ENCODE measurements around the gene SLC22A17. TPM values are rescaled to one million over a fixed set of nuclear protein-coding genes. Genes with fewer than 3 reads are reported as not detected.

Gene SLC22A17
- total RNA-seq, 1 donor from 2014 or later: 29.3 TPM

- Histone ChIP-seq H3K27ac (ENCODE audit: low read depth, low read length) (no peak overlapping the region), H3K4me2 (ENCODE audit: low read length) (no peak overlapping the region), H3K27me3 (ENCODE audit: insufficient read depth, low read length) (peaks cover 2% of the 10 kb centered on the region), H3K79me2 (ENCODE audit: insufficient read depth, low read length) (no peaks in the 10 kb centered on the region), H3K36me3 (ENCODE audit: insufficient read depth, low read length) (no peaks in the 10 kb centered on the region), H4K20me1 (ENCODE audit: insufficient read depth, low read length) (no peaks in the 10 kb centered on the region), H3K9ac (ENCODE audit: low read length) (no peak overlapping the region), H3K4me3 (ENCODE audit: insufficient read depth, low read depth, low read length) (no peak overlapping the region), H3K4me1 (ENCODE audit: insufficient read depth, low read length) (no peaks in the 10 kb centered on the region), H2AFZ (ENCODE audit: low read depth, low read length) (no peak overlapping the region), H3K9me3 (ENCODE audit: insufficient read depth, low read depth, low read length) (no peaks in the 10 kb centered on the region)
- TF ChIP-seq CTCF (IDR thresholded peaks at IDR 0.05; ENCODE audit: insufficient read depth, low read depth, low read length): no peak
- Mint-ChIP-seq H3K36me3 (ENCODE audit: low read depth, unreplicated experiment) (peaks cover 3% of the 10 kb centered on the region), H3K9me3 (ENCODE audit: unreplicated experiment) (peaks cover 2% of the 10 kb centered on the region), H3K27ac (ENCODE audit: unreplicated experiment) (no peak overlapping the region), H3K4me3 (ENCODE audit: unreplicated experiment) (no peak overlapping the region), H3K27me3 (ENCODE audit: low read depth, unreplicated experiment) (peaks cover 58% of the 10 kb centered on the region), H3K4me1 (ENCODE audit: low read depth, unreplicated experiment) (peaks cover 3% of the 10 kb centered on the region)
- DNase-seq (ENCODE audit: low read depth) (no peak), FAIRE-seq (no peak)
These were observed 32.6 kb upstream of the SLC22A17 start for GRCh38 chr14:23385244-23385641.

GRCh38 chr14:23384364-23385080 is 31.8 kb upstream of the SLC22A17 start:
- peaks cover 3% of the 10 kb centered on the region for H3K36me3 Mint-ChIP-seq (ENCODE audit: low read depth, unreplicated experiment)
- no peak overlapping the region for H3K4me3 Mint-ChIP-seq (ENCODE audit: unreplicated experiment)
- Histone ChIP-seq H3K27me3 (ENCODE audit: insufficient read depth, low read length) (peaks cover 2% of the 10 kb centered on the region), H3K36me3 (ENCODE audit: insufficient read depth, low read length) (no peaks in the 10 kb centered on the region), H3K9ac (ENCODE audit: low read length) (no peak overlapping the region), H3K79me2 (ENCODE audit: insufficient read depth, low read length) (no peaks in the 10 kb centered on the region), H3K4me1 (ENCODE audit: insufficient read depth, low read length) (no peaks in the 10 kb centered on the region), H3K4me3 (ENCODE audit: insufficient read depth, low read depth, low read length) (no peak overlapping the region), H3K4me2 (ENCODE audit: low read length) (no peak overlapping the region), H3K9me3 (ENCODE audit: insufficient read depth, low read depth, low read length) (no peaks in the 10 kb centered on the region), H4K20me1 (ENCODE audit: insufficient read depth, low read length) (no peaks in the 10 kb centered on the region), H2AFZ (ENCODE audit: low read depth, low read length) (no peak overlapping the region), H3K27ac (ENCODE audit: low read depth, low read length) (no peak overlapping the region)
- FAIRE-seq: no peak
- TF ChIP-seq CTCF (IDR thresholded peaks at IDR 0.05; ENCODE audit: insufficient read depth, low read depth, low read length) (no peak), EZH2 (IDR thresholded peaks at IDR 0.05; ENCODE audit: insufficient read depth, low read length) (no peak)
- peaks cover 60% of the 10 kb centered on the region for H3K27me3 Mint-ChIP-seq (ENCODE audit: low read depth, unreplicated experiment)
- peaks cover 3% of the 10 kb centered on the region for H3K4me1 Mint-ChIP-seq (ENCODE audit: low read depth, unreplicated experiment)
- DNase-seq (ENCODE audit: low read depth): no peak
- H3K9me3 Mint-ChIP-seq (ENCODE audit: unreplicated experiment): peaks cover 1% of the 10 kb centered on the region
- H3K27ac Mint-ChIP-seq (ENCODE audit: unreplicated experiment): no peak overlapping the region

- no peak overlapping the region for H3K9ac ChIP-seq (ENCODE audit: low read length)
- H3K4me2 ChIP-seq (ENCODE audit: low read length): no peak overlapping the region
- peaks cover 2% of the 10 kb centered on the region for H3K27me3 ChIP-seq (ENCODE audit: insufficient read depth, low read length)
- DNase-seq (ENCODE audit: low read depth): no peak
- H3K4me3 ChIP-seq (ENCODE audit: insufficient read depth, low read depth, low read length): no peak overlapping the region
- H3K4me3 Mint-ChIP-seq (ENCODE audit: unreplicated experiment): no peak overlapping the region
- peaks cover 60% of the 10 kb centered on the region for H3K27me3 Mint-ChIP-seq (ENCODE audit: low read depth, unreplicated experiment)
- no peak overlapping the region for H3K27ac Mint-ChIP-seq (ENCODE audit: unreplicated experiment)
- FAIRE-seq: no peak
- no peak overlapping the region for H3K27ac ChIP-seq (ENCODE audit: low read depth, low read length)
- no peaks in the 10 kb centered on the region for H3K36me3 ChIP-seq (ENCODE audit: insufficient read depth, low read length)
- H4K20me1 ChIP-seq (ENCODE audit: insufficient read depth, low read length): no peaks in the 10 kb centered on the region
- no peak for TF ChIP-seq EZH2 (IDR thresholded peaks at IDR 0.05; ENCODE audit: insufficient read depth, low read length)
- TF ChIP-seq CTCF (IDR thresholded peaks at IDR 0.05; ENCODE audit: insufficient read depth, low read depth, low read length): no peak
- H3K79me2 ChIP-seq (ENCODE audit: insufficient read depth, low read length): no peaks in the 10 kb centered on the region
- no peaks in the 10 kb centered on the region for H3K4me1 ChIP-seq (ENCODE audit: insufficient read depth, low read length)
- H2AFZ ChIP-seq (ENCODE audit: low read depth, low read length): no peak overlapping the region
- H3K9me3 Mint-ChIP-seq (ENCODE audit: unreplicated experiment): peaks cover 1% of the 10 kb centered on the region
- H3K9me3 ChIP-seq (ENCODE audit: insufficient read depth, low read depth, low read length): no peaks in the 10 kb centered on the region
- peaks cover 3% of the 10 kb centered on the region for H3K4me1 Mint-ChIP-seq (ENCODE audit: low read depth, unreplicated experiment)
- peaks cover 3% of the 10 kb centered on the region for H3K36me3 Mint-ChIP-seq (ENCODE audit: low read depth, unreplicated experiment)
These were observed 30.2 kb upstream of the SLC22A17 start for GRCh38 chr14:23382731-23383440.

All from astrocyte (in vitro differentiated cells and primary cell).